Activated T-helper 17 cell treated with anti-CD3 and anti-CD28 coated beads, Interleukin-2, amount 50 U/mL, for 72 hours (primary cell): Measurements from ENCODE around the gene CD151. TPM values are rescaled to one million over a fixed set of nuclear protein-coding genes. Genes with fewer than 3 reads are reported as not detected.

Experiments used
- ATAC-seq: fragments of 150-1000 bp; cut with Tn5 transposase; replicated peaks from 2 replicates; pipeline ENCODE4 v1.10.0; 2021; ENCODE audit warnings: mild to moderate bottlenecking, moderate library complexity
- H3K27ac Mint-ChIP-seq: one replicate; pipeline ENCODE4 v1.8.0; 2022; ENCODE audit warnings: mixed read lengths
- H3K27me3 Mint-ChIP-seq: one replicate; pipeline ENCODE4 v1.8.0; 2022; ENCODE audit warnings: mixed read lengths
- H3K36me3 Mint-ChIP-seq: one replicate; pipeline ENCODE4 v1.8.0; 2022; ENCODE audit warnings: low read depth, mild to moderate bottlenecking, mixed read lengths
- H3K4me1 Mint-ChIP-seq: one replicate; pipeline ENCODE4 v1.8.0; 2022; ENCODE audit warnings: mixed read lengths
- H3K4me3 Mint-ChIP-seq: one replicate; pipeline ENCODE4 v1.8.0; 2022; ENCODE audit warnings: mild to moderate bottlenecking, mixed read lengths
- H3K9me3 Mint-ChIP-seq: one replicate; pipeline ENCODE4 v1.8.0; 2022; ENCODE audit warnings: mixed read lengths
- total RNA-seq, 2 donors: library from RNA; stranded (reverse); gene quantifications; one replicate each; pipeline ENCODE4 v1.2.3, GENCODE V29; 2022

Gene CD151
- total RNA-seq, 2 donors from 2014 or later: 61.5 to 74.6 TPM

GRCh38 chr11:867856-868358 is 35.2 kb downstream of the CD151 start:
- H3K4me3 Mint-ChIP-seq: no peak overlapping the region
- H3K9me3 Mint-ChIP-seq: no peaks in the 10 kb centered on the region
- H3K4me1 Mint-ChIP-seq: no peaks in the 10 kb centered on the region
- H3K27ac Mint-ChIP-seq: no peak overlapping the region
- H3K36me3 Mint-ChIP-seq: no peaks in the 10 kb centered on the region
- no peak for ATAC-seq
- H3K27me3 Mint-ChIP-seq: no peaks in the 10 kb centered on the region

- no peaks in the 10 kb centered on the region for H3K9me3 Mint-ChIP-seq
- H3K27ac Mint-ChIP-seq: no peak overlapping the region
- ATAC-seq: no peak
- H3K36me3 Mint-ChIP-seq: no peaks in the 10 kb centered on the region
- H3K4me1 Mint-ChIP-seq: peaks cover 2% of the 10 kb centered on the region
- no peak overlapping the region for H3K4me3 Mint-ChIP-seq
- no peaks in the 10 kb centered on the region for H3K27me3 Mint-ChIP-seq
These were observed 35.6 kb downstream of the CD151 start for GRCh38 chr11:868394-868793.

GRCh38 chr11:868802-869201 is 36.0 kb downstream of the CD151 start:
- peaks cover 6% of the 10 kb centered on the region for H3K4me1 Mint-ChIP-seq
- H3K27ac Mint-ChIP-seq: no peak overlapping the region
- no peak overlapping the region for H3K4me3 Mint-ChIP-seq
- H3K36me3 Mint-ChIP-seq: peaks cover 4% of the 10 kb centered on the region
- ATAC-seq: no peak
- no peaks in the 10 kb centered on the region for H3K9me3 Mint-ChIP-seq
- no peaks in the 10 kb centered on the region for H3K27me3 Mint-ChIP-seq

DNA sequence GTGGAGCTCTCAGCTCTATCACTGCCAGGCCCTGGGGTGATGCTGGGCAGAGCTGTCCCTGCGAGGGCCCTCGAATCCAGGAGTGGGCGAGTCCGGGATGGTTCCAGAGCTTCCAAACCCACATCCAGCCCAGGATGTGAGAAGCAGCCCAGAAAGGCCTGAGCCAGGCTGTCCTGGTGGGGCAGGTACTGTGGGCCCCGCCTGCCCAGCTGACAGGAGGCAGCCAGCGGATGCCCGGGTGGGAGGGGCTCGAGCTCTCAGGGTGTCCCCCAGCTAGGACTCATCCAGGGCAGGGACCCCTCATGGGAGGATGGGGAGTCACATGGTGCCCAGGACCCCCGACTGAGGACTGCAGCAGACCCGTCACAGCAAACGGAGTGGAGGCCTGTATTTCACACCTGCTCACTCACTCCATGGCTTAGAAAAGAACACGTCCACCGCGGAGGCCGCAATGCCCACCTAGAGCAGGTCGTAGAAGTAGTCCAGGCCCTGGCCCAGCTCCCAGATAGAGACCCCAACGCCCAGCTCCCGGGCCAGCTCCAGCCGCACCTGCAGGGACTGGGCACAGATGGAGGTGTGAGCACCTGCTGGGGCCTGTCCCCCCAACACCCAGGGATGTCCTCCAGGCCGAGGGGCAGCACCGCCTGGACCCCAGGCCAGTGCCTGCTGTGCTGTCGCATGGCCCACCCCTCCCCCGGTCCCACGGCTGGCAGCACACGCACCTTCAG is 36.8 kb downstream of the CD151 start:
- no peaks in the 10 kb centered on the region for H3K27me3 Mint-ChIP-seq
- H3K9me3 Mint-ChIP-seq: no peaks in the 10 kb centered on the region
- peaks cover 4% of the 10 kb centered on the region for H3K36me3 Mint-ChIP-seq
- ATAC-seq: no peak
- peaks cover 6% of the 10 kb centered on the region for H3K4me1 Mint-ChIP-seq
- no peak overlapping the region for H3K4me3 Mint-ChIP-seq
- no peak overlapping the region for H3K27ac Mint-ChIP-seq

DNA sequence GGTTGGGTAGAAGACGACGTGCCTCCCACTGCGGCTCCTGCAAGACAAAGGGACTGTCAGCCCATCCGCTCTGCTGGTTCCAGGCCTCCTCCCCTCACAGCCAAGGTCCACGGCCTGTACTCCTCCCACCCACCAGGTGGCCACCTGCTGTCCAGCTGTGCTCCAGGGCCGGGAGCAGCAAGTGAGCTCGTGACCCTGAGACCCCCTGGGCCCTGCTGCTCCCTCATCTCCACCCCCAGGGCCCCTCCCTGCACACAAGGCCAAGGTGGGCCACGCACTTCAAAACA is 37.3 kb downstream of the CD151 start:
- Mint-ChIP-seq H3K9me3 (no peaks in the 10 kb centered on the region), H3K36me3 (peaks cover 4% of the 10 kb centered on the region), H3K4me1 (peaks cover 6% of the 10 kb centered on the region), H3K4me3 (no peak overlapping the region), H3K27ac (no peak overlapping the region), H3K27me3 (no peaks in the 10 kb centered on the region)
- ATAC-seq: no peak

DNA sequence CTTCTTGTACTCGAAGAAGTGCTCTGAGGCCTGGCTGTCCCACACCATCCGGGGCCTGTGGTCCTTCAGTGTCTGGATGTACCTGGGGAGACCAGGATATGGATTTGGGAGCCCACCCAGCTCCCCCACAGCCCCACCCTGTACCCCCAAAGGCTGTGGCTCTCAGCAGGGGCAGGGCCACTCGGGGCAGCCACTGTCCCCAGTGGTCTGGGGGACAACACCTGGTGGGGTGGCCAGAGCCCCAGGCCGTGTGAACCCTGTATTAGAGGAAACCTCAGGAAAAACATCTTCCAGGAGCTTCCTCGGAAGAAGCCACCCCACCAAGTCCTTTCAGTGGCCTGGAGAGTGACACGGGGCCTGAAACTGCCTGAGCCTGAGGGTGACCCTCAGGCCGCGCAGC is 37.7 kb downstream of the CD151 start:
- Mint-ChIP-seq H3K4me1 (peaks cover 6% of the 10 kb centered on the region), H3K36me3 (peaks cover 7% of the 10 kb centered on the region), H3K27me3 (no peaks in the 10 kb centered on the region), H3K27ac (no peak overlapping the region), H3K9me3 (no peaks in the 10 kb centered on the region), H3K4me3 (no peak overlapping the region)
- ATAC-seq: no peak

DNA sequence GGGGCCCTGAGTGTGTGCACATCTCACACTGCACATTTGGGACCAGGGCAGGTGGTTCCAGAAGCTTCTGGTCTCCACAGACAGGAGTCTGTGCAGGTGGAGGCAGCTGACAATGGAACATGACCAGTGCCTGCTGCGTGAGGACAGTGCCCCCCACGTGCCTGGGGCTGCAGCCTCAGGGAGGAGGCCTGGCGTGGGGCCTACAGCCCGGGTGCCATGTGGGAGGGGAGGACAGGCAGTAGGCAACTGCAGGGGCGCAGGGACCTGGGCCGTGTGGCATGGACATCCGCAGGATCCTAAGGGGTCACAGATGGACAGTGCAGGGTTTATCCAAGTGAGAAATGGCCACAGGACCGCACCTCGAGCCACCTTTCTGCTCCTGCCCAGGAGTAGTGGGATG is 38.7 kb downstream of the CD151 start:
- no peak for ATAC-seq
- Mint-ChIP-seq H3K27me3 (no peaks in the 10 kb centered on the region), H3K9me3 (no peaks in the 10 kb centered on the region), H3K36me3 (peaks cover 12% of the 10 kb centered on the region), H3K27ac (no peak overlapping the region), H3K4me1 (peaks cover 6% of the 10 kb centered on the region), H3K4me3 (no peak overlapping the region)

GRCh38 chr11:872799-873198 is 40.0 kb downstream of the CD151 start:
- H3K36me3 Mint-ChIP-seq: peaks cover 18% of the 10 kb centered on the region
- H3K27me3 Mint-ChIP-seq: no peaks in the 10 kb centered on the region
- no peak for ATAC-seq
- H3K9me3 Mint-ChIP-seq: no peaks in the 10 kb centered on the region
- no peak overlapping the region for H3K4me3 Mint-ChIP-seq
- peaks cover 6% of the 10 kb centered on the region for H3K4me1 Mint-ChIP-seq
- no peak overlapping the region for H3K27ac Mint-ChIP-seq

DNA sequence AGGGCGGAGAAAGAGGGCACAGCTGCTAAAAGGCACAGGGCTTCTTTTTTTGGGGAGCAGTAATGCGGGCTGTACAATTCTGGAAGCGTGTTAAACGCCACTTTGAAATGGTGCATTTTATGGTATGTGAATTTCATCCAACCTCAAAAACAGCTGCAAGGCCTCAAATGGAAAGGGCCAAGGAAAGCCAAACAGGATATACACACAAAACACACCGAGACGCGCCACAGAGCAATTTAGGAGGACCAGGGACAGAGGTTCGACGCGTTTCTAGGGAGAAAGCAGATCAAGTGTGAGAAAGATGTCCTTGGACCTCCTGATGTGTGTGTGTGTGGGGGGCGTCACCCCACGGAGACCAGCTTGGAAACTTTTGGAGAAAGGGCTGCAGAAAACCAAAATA is 41.0 kb downstream of the CD151 start:
- H3K9me3 Mint-ChIP-seq: no peaks in the 10 kb centered on the region
- no peaks in the 10 kb centered on the region for H3K27me3 Mint-ChIP-seq
- ATAC-seq: no peak
- H3K27ac Mint-ChIP-seq: no peak overlapping the region
- peaks cover 6% of the 10 kb centered on the region for H3K4me1 Mint-ChIP-seq
- H3K4me3 Mint-ChIP-seq: no peak overlapping the region
- peaks cover 21% of the 10 kb centered on the region for H3K36me3 Mint-ChIP-seq

DNA sequence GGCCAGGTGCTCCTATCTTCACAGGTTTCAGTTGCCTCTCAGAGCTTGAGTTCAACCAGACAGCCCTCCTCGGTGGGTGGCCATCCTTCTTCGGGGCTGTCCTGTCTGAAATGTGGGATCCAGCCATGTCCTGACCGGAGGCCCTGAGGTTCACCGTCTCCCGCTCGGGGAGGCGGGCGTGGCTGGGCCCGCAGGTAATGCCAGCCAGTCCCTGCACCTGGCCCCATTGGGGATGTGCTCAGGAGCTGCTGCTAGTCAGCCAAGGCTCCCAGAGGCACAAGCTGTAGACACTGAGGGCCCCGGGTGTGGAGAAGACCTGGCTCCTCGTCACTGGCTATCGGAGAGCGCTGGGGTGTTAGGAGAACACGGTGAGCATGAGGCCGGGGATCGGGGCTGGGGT is 42.5 kb downstream of the CD151 start:
- Mint-ChIP-seq H3K4me3 (no peak overlapping the region), H3K27ac (no peak overlapping the region), H3K36me3 (peaks cover 29% of the 10 kb centered on the region), H3K9me3 (no peaks in the 10 kb centered on the region), H3K27me3 (no peaks in the 10 kb centered on the region), H3K4me1 (peaks cover 6% of the 10 kb centered on the region)
- no peak for ATAC-seq

GRCh38 chr11:875769-876301 is 43.1 kb downstream of the CD151 start:
- H3K9me3 Mint-ChIP-seq: no peaks in the 10 kb centered on the region
- ATAC-seq: no peak
- H3K27ac Mint-ChIP-seq: no peak overlapping the region

GRCh38 chr11:876545-876944 is 43.8 kb downstream of the CD151 start:
- no peak for ATAC-seq
- H3K4me3 Mint-ChIP-seq: no peak overlapping the region
- no peak overlapping the region for H3K27ac Mint-ChIP-seq
- peaks cover 40% of the 10 kb centered on the region for H3K36me3 Mint-ChIP-seq
- peaks cover 6% of the 10 kb centered on the region for H3K4me1 Mint-ChIP-seq
- H3K9me3 Mint-ChIP-seq: no peaks in the 10 kb centered on the region
- H3K27me3 Mint-ChIP-seq: no peaks in the 10 kb centered on the region

More at GRCh38 chr11:875769-876301, 43.1 kb downstream of the CD151 start:
- Mint-ChIP-seq H3K4me1 (peaks cover 6% of the 10 kb centered on the region), H3K4me3 (no peak overlapping the region), H3K36me3 (peaks cover 35% of the 10 kb centered on the region), H3K27me3 (no peaks in the 10 kb centered on the region)

DNA sequence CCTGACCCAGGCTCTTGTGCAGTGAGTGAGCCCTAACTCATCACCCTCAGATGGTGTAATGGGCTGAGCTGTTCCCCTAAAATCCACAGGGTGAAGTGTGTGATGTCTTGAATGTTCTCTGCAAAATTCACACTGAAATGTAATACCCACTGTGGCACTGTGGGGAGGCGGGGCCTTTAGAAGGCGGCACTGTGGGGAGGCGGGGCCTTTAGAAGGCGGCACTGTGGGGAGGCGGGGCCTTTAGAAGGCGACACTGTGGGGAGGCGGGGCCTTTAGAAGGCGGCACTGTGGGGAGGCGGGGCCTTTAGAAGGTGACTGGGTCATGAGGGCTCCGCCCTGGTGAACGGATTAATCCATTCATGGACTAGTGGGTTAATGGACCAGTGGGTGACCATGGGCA is 44.8 kb downstream of the CD151 start:
- H3K4me3 Mint-ChIP-seq: no peak overlapping the region
- peaks cover 49% of the 10 kb centered on the region for H3K36me3 Mint-ChIP-seq
- H3K27me3 Mint-ChIP-seq: no peaks in the 10 kb centered on the region
- no peaks in the 10 kb centered on the region for H3K9me3 Mint-ChIP-seq
- ATAC-seq: peak; percentile 40
- peaks cover 6% of the 10 kb centered on the region for H3K4me1 Mint-ChIP-seq
- no peak overlapping the region for H3K27ac Mint-ChIP-seq

GRCh38 chr11:880447-880846 is 47.7 kb downstream of the CD151 start:
- Mint-ChIP-seq H3K4me3 (no peak overlapping the region), H3K9me3 (no peaks in the 10 kb centered on the region), H3K27ac (no peak overlapping the region), H3K27me3 (no peaks in the 10 kb centered on the region), H3K4me1 (no peaks in the 10 kb centered on the region), H3K36me3 (peaks cover 43% of the 10 kb centered on the region)
- no peak for ATAC-seq

- Mint-ChIP-seq H3K36me3 (peaks cover 43% of the 10 kb centered on the region), H3K4me3 (no peak overlapping the region), H3K9me3 (no peaks in the 10 kb centered on the region), H3K27ac (no peak overlapping the region), H3K4me1 (no peaks in the 10 kb centered on the region), H3K27me3 (no peaks in the 10 kb centered on the region)
- ATAC-seq: no peak
These were observed 49.8 kb downstream of the CD151 start for GRCh38 chr11:882596-882995.
